ENCODE measurements around the gene NSRP1.
A peak's percentile ranks its signal among the peaks of the same experiment; 100 is the strongest.

The NSRP1 gene

GRCh38 chr17:30116661-30117551, at the start of gene NSRP1 (continued):
- TF ChIP-seq ZNF785 (tag by site-specific recombination; IDR thresholded peaks at IDR 0.05) (0 out of 2 replicates have a peak, but pooled peaks have one; percentile 17), ZNF423 (tag by site-specific recombination; IDR thresholded peaks at IDR 0.05) (no peak), ZNF202 (tag by site-specific recombination; IDR thresholded peaks at IDR 0.05; ENCODE audit: borderline replicate concordance) (no peak), ZNF335 (tag by site-specific recombination; conservative IDR thresholded peaks at IDR 0.05) (peak; percentile 74), SP3 (tag by site-specific recombination; IDR thresholded peaks at IDR 0.05) (peak; percentile 61), ZNF768 (tag by site-specific recombination; IDR thresholded peaks at IDR 0.05) (no peak; the same call in 1 of the 2 replicates), ZNF571 (tag by site-specific recombination; IDR thresholded peaks at IDR 0.05) (no peak), ZBTB11 (tag by site-specific recombination; conservative IDR thresholded peaks at IDR 0.05; ENCODE audit: low read depth) (peak; percentile 27; the same call in 1 of the 2 replicates), ZBTB17 (tag by site-specific recombination; IDR thresholded peaks at IDR 0.05) (peak; percentile 85), ZBTB26 (tag by site-specific recombination; optimal IDR thresholded peaks at IDR 0.05) (peak; percentile 72), ZEB2 (tag by site-specific recombination; IDR thresholded peaks at IDR 0.05) (peak; percentile 79), PRDM1 (tag by site-specific recombination; IDR thresholded peaks at IDR 0.05) (no peak), ZNF792 (tag by site-specific recombination; IDR thresholded peaks at IDR 0.05) (no peak; the same call in 1 of the 2 replicates), TRIM28 (IDR thresholded peaks at IDR 0.05; ENCODE audit: borderline replicate concordance, low read length) (0 out of 2 replicates have a peak, but pooled peaks have one; percentile 47), ZNF133 (tag by site-specific recombination; IDR thresholded peaks at IDR 0.05) (no peak), ZNF660 (tag by site-specific recombination; IDR thresholded peaks at IDR 0.05) (peak; percentile 60), ZNF837 (tag by site-specific recombination; IDR thresholded peaks at IDR 0.05) (no peak), ZXDB (tag by site-specific recombination; IDR thresholded peaks at IDR 0.05) (peak; percentile 40; the same call in 1 of the 2 replicates), ZNF148 (tag by site-specific recombination; IDR thresholded peaks at IDR 0.05; ENCODE audit: borderline replicate concordance) (0 out of 2 replicates have a peak, but pooled peaks have one; percentile 16), ZNF558 (tag by site-specific recombination; IDR thresholded peaks at IDR 0.05) (peak; percentile 47), ZNF391 (tag by site-specific recombination; IDR thresholded peaks at IDR 0.05; ENCODE audit: borderline replicate concordance, low read depth) (peak; percentile 68; the same call in 1 of the 2 replicates), ZBTB8A (tag by site-specific recombination; IDR thresholded peaks at IDR 0.05) (peak; percentile 50), KLF9 (tag by site-specific recombination; IDR thresholded peaks at IDR 0.05; ENCODE audit: low read depth) (peak; percentile 40; the same call in 1 of the 2 replicates), ZNF24 (tag by site-specific recombination; IDR thresholded peaks at IDR 0.05) (peak; percentile 60), ZNF621 (tag by site-specific recombination; IDR thresholded peaks at IDR 0.05) (no peak), SCRT1 (tag by site-specific recombination; IDR thresholded peaks at IDR 0.05; ENCODE audit: borderline replicate concordance) (no peak), ZNF518A (tag by site-specific recombination; conservative IDR thresholded peaks at IDR 0.05; ENCODE audit: low read depth) (0 out of 2 replicates have a peak, but pooled peaks have one; percentile 22)
